ENCODE measurements around the gene CDH4.

Gene CDH4

GRCh38 chr20:61407561-61407960, 155.5 kb downstream of the CDH4 start:
- H3K36me3 ChIP-seq (ENCODE audit: control insufficient read depth in 2 of 2, insufficient read depth in 1 of 2, low read length in 2 of 2), result no peaks in the 10 kb centered on the region
- ChIA-PET POLR2A (no interaction called here), CTCF (no interaction called here)
- TF ChIP-seq ZNF423 (tag by site-specific recombination; IDR thresholded peaks at IDR 0.05) (no peak), SP2 (tag by site-specific recombination; IDR thresholded peaks at IDR 0.05) (no peak)
- no peak overlapping the region for H3K4me3 ChIP-seq (ENCODE audit: low read depth, low read length)
- H3K4me1 ChIP-seq (ENCODE audit: control insufficient read depth, insufficient read depth, low read length), result no peaks in the 10 kb centered on the region
- H3K9me3 ChIP-seq (ENCODE audit: control insufficient read depth, insufficient read depth, low read depth, low read length), result no peaks in the 10 kb centered on the region
- no peak overlapping the region for H3K27ac ChIP-seq (ENCODE audit: extremely low read depth, low read depth, low read length)

- no peaks in the 10 kb centered on the region for H3K36me3 ChIP-seq (ENCODE audit: control insufficient read depth in 2 of 2, insufficient read depth in 1 of 2, low read length in 2 of 2)
- H3K9me3 ChIP-seq (ENCODE audit: control insufficient read depth, insufficient read depth, low read depth, low read length), result no peaks in the 10 kb centered on the region
- H3K27ac ChIP-seq (ENCODE audit: extremely low read depth, low read depth, low read length), result no peak overlapping the region
- POLR2A ChIA-PET, result no interaction called here
- no peak overlapping the region for H3K4me3 ChIP-seq (ENCODE audit: low read depth, low read length)
- TF ChIP-seq ZNF664 (tag by site-specific recombination; IDR thresholded peaks at IDR 0.05) (no peak), ZNF24 (tag by site-specific recombination; IDR thresholded peaks at IDR 0.05) (no peak), ZNF416 (tag by site-specific recombination; IDR thresholded peaks at IDR 0.05) (no peak), ZNF701 (tag by site-specific recombination; IDR thresholded peaks at IDR 0.05) (no peak), PBX3 (CRISPR knock-in tag; IDR thresholded peaks at IDR 0.05) (no peak), SP2 (tag by site-specific recombination; IDR thresholded peaks at IDR 0.05) (no peak)
- CTCF ChIA-PET, result interaction anchor here (0.7 kb wide), 1 partner anchor 9 kb away, joined by 4 read pairs; no protein-coding TSS in a partner anchor
- H3K4me1 ChIP-seq (ENCODE audit: control insufficient read depth, insufficient read depth, low read length), result no peaks in the 10 kb centered on the region
Observed at GRCh38 chr20:61408951-61409740, 157.1 kb downstream of the CDH4 start.

- no peaks in the 10 kb centered on the region for H3K4me1 ChIP-seq (ENCODE audit: control insufficient read depth, insufficient read depth, low read length)
- no peaks in the 10 kb centered on the region for H3K9me3 ChIP-seq (ENCODE audit: control insufficient read depth, insufficient read depth, low read depth, low read length)
- TF ChIP-seq ZNF311 (tag by site-specific recombination; IDR thresholded peaks at IDR 0.05; ENCODE audit: borderline replicate concordance) (no peak), ZNF561 (tag by site-specific recombination; IDR thresholded peaks at IDR 0.05; ENCODE audit: borderline replicate concordance) (no peak), TCF7L2 (IDR thresholded peaks at IDR 0.05; ENCODE audit: borderline replicate concordance, low read depth, low read length) (no peak), ZIC2 (tag by site-specific recombination; IDR thresholded peaks at IDR 0.05) (no peak), ZNF132 (tag by site-specific recombination; IDR thresholded peaks at IDR 0.05; ENCODE audit: borderline replicate concordance) (no peak), ZSCAN4 (tag by site-specific recombination; IDR thresholded peaks at IDR 0.05) (no peak), BCL11A (tag by site-specific recombination; IDR thresholded peaks at IDR 0.05; ENCODE audit: low read depth) (no peak), SCRT1 (tag by site-specific recombination; IDR thresholded peaks at IDR 0.05; ENCODE audit: borderline replicate concordance) (no peak), ZNF184 (tag by site-specific recombination; IDR thresholded peaks at IDR 0.05) (no peak), ZNF555 (tag by site-specific recombination; conservative IDR thresholded peaks at IDR 0.05) (no peak), ZNF280C (tag by site-specific recombination; IDR thresholded peaks at IDR 0.05) (no peak), ZNF501 (tag by site-specific recombination; IDR thresholded peaks at IDR 0.05) (no peak), PRDM6 (tag by site-specific recombination; IDR thresholded peaks at IDR 0.05) (no peak)
- no peaks in the 10 kb centered on the region for H3K36me3 ChIP-seq (ENCODE audit: control insufficient read depth in 2 of 2, insufficient read depth in 1 of 2, low read length in 2 of 2)
- CTCF ChIA-PET, result no interaction called here
- POLR2A ChIA-PET, result no interaction called here
- H3K27ac ChIP-seq (ENCODE audit: extremely low read depth, low read depth, low read length), result no peak overlapping the region
- H3K4me3 ChIP-seq (ENCODE audit: low read depth, low read length), result no peak overlapping the region
Observed at GRCh38 chr20:61411743-61412142, 159.7 kb downstream of the CDH4 start.
